Skeletal muscle satellite cell (primary cell): Measurements from ENCODE around the gene SMCO4.
A peak's percentile ranks its signal among the peaks of the same experiment; 100 is the strongest.

Source experiments
- H3K27me3 ChIP-seq: 2 replicates; pipeline ENCODE4 v1.7.0; 2013; ENCODE audit warnings: low read length; ENCODE audit not compliant: control insufficient read depth, insufficient read depth
- H3K36me3 ChIP-seq: 2 replicates; pipeline ENCODE4 v1.7.0; 2013; ENCODE audit warnings: mild to moderate bottlenecking, control low read depth, low read length; ENCODE audit not compliant: insufficient read depth
- H3K4me1 ChIP-seq: 2 replicates; pipeline ENCODE4 v1.7.0; 2013; ENCODE audit warnings: low read length; ENCODE audit not compliant: control insufficient read depth, insufficient read depth
- H3K4me2 ChIP-seq: 2 replicates; pipeline ENCODE4 v1.7.0; 2013; ENCODE audit warnings: mild to moderate bottlenecking, low read length
- H3K4me3 ChIP-seq: 2 replicates; pipeline ENCODE4 v1.7.0; 2013; ENCODE audit warnings: low read length
- H3K9ac ChIP-seq: 2 replicates; pipeline ENCODE4 v1.7.0; 2013; ENCODE audit warnings: mild to moderate bottlenecking, low read depth, low read length, moderate library complexity
- H3K9me3 ChIP-seq: replicated peaks from 2 replicates; pipeline ENCODE4 v1.7.0; 2013; ENCODE audit warnings: mild to moderate bottlenecking, control low read depth, low read length

The SMCO4 gene

GRCh38 chr11:93552874-93553273, 9.7 kb upstream of the SMCO4 start:
- Histone ChIP-seq H3K4me3 (no peak overlapping the region), H3K4me1 (no peaks in the 10 kb centered on the region), H3K36me3 (no peaks in the 10 kb centered on the region), H3K27me3 (peaks cover 25% of the 10 kb centered on the region), H3K4me2 (no peak overlapping the region), H3K9me3 (no peaks in the 10 kb centered on the region), H3K9ac (no peak overlapping the region)

DNA sequence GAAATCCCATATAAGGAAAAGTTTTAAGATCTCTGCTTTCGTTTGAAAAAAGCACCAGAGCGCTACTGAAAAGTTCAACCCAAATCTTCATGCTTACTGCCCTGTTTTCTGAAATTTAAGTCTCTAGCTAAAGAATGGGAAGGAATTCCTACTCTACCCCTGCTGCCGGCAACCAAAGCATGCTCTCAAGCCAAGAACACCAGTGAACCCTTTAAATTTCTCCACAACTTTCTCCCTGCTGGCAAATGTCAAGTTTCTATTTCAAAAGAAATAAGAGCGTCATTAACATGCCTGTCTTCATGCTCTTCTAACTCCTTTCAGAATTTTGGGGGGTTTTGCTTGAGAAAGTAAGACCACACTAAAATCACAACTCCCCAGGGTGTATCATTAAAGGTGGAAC, 6.8 kb upstream of the SMCO4 start:
- Histone ChIP-seq H3K27me3 (peaks cover 33% of the 10 kb centered on the region), H3K9ac (no peak overlapping the region), H3K4me1 (no peaks in the 10 kb centered on the region), H3K9me3 (no peaks in the 10 kb centered on the region), H3K36me3 (no peaks in the 10 kb centered on the region), H3K4me3 (no peak overlapping the region), H3K4me2 (no peak overlapping the region)

- peaks cover 3% of the 10 kb centered on the region for H3K4me1 ChIP-seq
- peaks cover 31% of the 10 kb centered on the region for H3K27me3 ChIP-seq
- no peak overlapping the region for H3K4me3 ChIP-seq
- H3K36me3 ChIP-seq, result no peaks in the 10 kb centered on the region
- no peak overlapping the region for H3K9ac ChIP-seq
- no peaks in the 10 kb centered on the region for H3K9me3 ChIP-seq
- H3K4me2 ChIP-seq, result no peak overlapping the region
These were observed 5.6 kb upstream of the SMCO4 start for GRCh38 chr11:93548679-93549319.

- Histone ChIP-seq H3K9me3 (no peaks in the 10 kb centered on the region), H3K9ac (no peak overlapping the region), H3K4me1 (peaks cover 7% of the 10 kb centered on the region), H3K36me3 (no peaks in the 10 kb centered on the region), H3K4me2 (no peak overlapping the region), H3K27me3 (peaks cover 28% of the 10 kb centered on the region), H3K4me3 (no peak overlapping the region)
These were observed 4.6 kb upstream of the SMCO4 start for GRCh38 chr11:93547773-93548172.

DNA sequence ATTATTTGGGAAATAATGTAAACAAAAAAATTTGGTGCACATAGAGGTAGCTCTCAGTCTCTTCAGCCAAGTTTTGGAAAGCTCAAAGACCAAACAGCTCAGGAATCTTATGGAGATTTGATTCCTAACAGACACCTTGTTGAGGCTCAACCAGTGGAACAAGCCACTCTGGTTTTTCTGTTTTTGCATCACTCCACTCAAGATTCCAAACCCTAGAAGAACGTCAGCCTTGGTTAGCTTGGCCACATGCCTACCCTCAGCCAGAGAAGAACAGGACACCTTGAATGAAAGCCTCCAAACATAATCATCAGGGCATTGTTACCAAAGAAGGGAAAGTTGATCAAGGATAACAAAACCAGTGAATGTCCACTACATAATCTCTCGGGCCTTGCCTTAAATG, 3.8 kb upstream of the SMCO4 start:
- H3K36me3 ChIP-seq, result no peaks in the 10 kb centered on the region
- peaks cover 13% of the 10 kb centered on the region for H3K4me1 ChIP-seq
- peaks cover 27% of the 10 kb centered on the region for H3K27me3 ChIP-seq
- no peaks in the 10 kb centered on the region for H3K9me3 ChIP-seq
- H3K4me3 ChIP-seq, result no peak overlapping the region
- H3K4me2 ChIP-seq, result no peak overlapping the region
- H3K9ac ChIP-seq, result no peak overlapping the region

GRCh38 chr11:93545566-93545965, 2.4 kb upstream of the SMCO4 start:
- Histone ChIP-seq H3K4me2 (no peak overlapping the region), H3K27me3 (peaks cover 19% of the 10 kb centered on the region), H3K36me3 (no peaks in the 10 kb centered on the region), H3K4me1 (peaks cover 17% of the 10 kb centered on the region), H3K4me3 (no peak overlapping the region), H3K9me3 (no peaks in the 10 kb centered on the region), H3K9ac (no peak overlapping the region)

DNA sequence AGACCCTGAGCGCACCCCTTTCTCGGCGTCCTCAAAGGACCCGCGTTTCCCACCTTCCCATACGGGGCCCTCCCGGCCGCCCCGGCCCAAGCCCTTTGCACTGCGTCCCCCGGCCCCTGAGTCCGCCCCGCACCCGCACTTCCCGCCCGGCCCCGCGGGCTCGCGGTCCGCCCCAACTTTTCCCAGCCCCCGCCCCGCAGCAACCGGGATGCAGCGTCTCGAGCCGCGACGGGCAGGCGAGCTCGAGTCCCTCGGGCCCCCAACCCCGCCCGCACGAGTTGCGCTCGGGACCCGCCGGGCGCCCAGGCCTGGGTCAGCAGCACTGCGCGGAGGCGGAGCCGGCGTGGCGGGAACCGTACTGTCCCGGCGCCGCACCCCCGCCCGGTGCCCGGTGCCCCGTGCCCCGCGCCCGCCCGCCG, 371 bp downstream of the SMCO4 start:
- peak overlapping the region; percentile 86 for H3K4me2 ChIP-seq
- H3K9me3 ChIP-seq, result no peaks in the 10 kb centered on the region
- H3K4me3 ChIP-seq, result peak overlapping the region; percentile 84
- no peaks in the 10 kb centered on the region for H3K36me3 ChIP-seq
- peaks cover 15% of the 10 kb centered on the region for H3K27me3 ChIP-seq
- H3K9ac ChIP-seq, result peak overlapping the region; percentile 66
- peaks cover 22% of the 10 kb centered on the region for H3K4me1 ChIP-seq

DNA sequence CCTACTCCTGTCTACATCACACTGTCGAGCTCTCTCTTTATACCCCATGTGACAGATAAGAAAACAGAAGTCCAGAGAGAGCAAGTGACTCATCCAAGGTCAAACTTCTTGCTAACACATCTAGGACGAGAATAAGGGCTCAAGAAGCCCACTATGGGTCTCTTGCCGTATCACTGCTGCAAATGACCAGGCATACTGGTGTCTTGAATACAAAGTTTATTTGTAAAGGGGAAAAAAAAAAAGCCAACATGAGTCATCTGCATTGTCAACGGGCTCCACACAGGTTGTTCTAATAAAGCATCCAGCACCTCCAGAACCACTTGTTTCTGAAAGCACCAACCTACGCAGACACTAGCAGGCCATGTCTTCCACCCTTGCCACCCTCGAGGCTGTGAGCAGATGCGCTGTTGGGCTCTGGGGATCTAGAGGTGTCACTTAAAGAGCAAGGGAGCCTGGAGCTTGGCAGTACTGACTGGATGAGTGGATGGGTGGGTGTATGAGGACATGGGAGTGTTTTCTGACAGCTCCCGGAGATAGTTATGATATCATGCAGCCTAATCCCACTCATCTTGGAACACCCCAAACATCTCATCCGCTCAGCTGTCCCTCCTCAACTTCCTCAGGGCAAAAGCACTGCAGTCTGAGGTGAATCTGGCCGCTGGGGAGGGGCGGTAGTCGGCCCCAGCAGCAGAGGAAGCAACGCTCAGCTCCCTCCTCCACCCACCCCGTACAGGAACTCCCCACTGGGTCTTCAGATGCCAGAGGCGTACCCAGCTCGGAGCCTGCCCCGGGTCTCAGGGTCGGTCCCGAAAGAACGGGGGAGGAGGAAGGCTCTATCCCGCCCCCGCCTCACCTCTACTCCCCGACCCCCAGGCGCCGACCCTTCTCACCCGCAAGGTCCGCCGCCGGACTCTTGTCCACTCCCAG, 1.0 kb downstream of the SMCO4 start:
- no peaks in the 10 kb centered on the region for H3K36me3 ChIP-seq
- peak overlapping the region; percentile 84 for H3K4me3 ChIP-seq
- peaks cover 15% of the 10 kb centered on the region for H3K27me3 ChIP-seq
- H3K4me1 ChIP-seq, result peaks cover 28% of the 10 kb centered on the region
- peak overlapping the region; percentile 66 for H3K9ac ChIP-seq
- peak overlapping the region; percentile 86 for H3K4me2 ChIP-seq
- no peaks in the 10 kb centered on the region for H3K9me3 ChIP-seq

DNA sequence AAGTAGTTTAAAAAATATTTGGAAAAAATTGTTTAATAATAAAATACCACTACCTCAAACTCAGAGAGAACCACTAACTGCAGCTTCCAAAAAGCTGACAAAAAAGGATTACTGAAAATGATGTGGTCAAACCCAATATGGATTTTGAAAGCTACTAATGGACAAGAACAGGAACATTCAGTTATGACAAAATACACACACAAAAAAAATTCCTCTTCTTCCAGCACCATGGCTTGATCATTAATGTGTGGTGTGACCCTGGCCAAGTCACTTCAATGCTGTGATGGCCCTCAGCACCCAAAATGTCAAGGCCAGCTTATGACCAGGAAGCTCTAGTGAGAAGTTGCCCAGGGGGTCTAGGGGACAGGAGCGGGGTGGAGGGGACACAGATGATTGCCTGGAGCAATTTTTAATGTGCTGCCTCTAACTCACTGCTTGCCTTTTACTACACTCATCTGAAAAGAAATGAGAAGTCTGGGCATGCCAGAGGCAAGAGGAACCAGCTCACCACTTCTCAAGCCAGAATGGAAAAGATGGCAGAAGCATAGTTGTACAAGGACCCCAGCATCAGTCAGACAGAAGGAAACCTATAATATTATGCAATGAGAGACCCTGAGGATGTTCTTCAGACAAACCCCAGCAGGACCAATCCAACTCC, 2.2 kb downstream of the SMCO4 start:
- Histone ChIP-seq H3K4me3 (no peak overlapping the region), H3K36me3 (no peaks in the 10 kb centered on the region), H3K9me3 (no peaks in the 10 kb centered on the region), H3K27me3 (peaks cover 5% of the 10 kb centered on the region), H3K4me2 (no peak overlapping the region), H3K9ac (no peak overlapping the region), H3K4me1 (peaks cover 32% of the 10 kb centered on the region)

DNA sequence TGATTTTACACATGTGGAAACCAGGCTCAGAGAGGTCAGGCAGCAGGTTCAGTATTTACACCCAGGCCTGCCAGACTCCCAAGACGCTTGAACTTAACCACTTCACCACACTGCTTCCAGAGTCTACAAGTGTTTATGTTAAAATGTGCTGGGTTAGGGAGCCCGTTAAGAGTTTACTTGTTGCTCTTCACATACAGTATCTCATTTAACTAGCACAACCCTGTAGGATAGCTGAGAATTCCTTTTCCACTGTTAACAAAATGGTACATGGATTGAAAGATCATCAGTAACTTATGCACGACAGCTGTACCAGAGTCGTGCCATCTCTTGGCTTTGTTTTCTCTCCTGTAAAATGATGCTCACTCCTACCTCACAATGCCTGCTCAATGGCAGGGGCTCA, 2.9 kb downstream of the SMCO4 start:
- H3K4me3 ChIP-seq, result no peak overlapping the region
- H3K4me1 ChIP-seq, result peaks cover 32% of the 10 kb centered on the region
- H3K4me2 ChIP-seq, result no peak overlapping the region
- H3K36me3 ChIP-seq, result no peaks in the 10 kb centered on the region
- no peaks in the 10 kb centered on the region for H3K9me3 ChIP-seq
- no peak overlapping the region for H3K9ac ChIP-seq
- no peaks in the 10 kb centered on the region for H3K27me3 ChIP-seq

DNA sequence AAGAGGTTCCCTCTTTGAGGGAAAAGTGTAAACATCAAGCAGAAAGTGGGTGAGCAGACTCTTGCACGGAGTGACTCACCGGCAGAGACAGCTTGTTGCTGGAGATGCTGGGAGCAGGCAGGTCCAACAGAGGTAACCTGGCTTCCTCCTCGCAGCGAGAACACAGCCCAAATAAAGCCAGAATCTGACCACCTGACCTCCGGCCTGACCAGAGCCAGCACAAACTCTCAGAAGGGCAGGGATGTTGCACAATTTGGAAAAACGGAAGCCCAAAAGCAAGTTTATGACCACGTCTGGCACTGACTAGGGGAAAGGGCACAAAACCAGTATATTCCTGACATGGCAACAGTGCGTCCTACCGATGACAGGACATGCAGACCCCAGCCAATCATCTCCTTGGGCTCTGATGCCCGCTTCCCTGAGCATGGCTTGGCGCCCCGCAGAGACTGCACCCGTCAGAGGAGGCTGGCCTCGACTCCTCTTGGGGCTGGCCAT, 5.4 kb downstream of the SMCO4 start:
- H3K4me2 ChIP-seq, result peak overlapping the region; percentile 70
- H3K9ac ChIP-seq, result no peak overlapping the region
- no peaks in the 10 kb centered on the region for H3K36me3 ChIP-seq
- no peaks in the 10 kb centered on the region for H3K9me3 ChIP-seq
- no peaks in the 10 kb centered on the region for H3K27me3 ChIP-seq
- H3K4me1 ChIP-seq, result peaks cover 25% of the 10 kb centered on the region
- no peak overlapping the region for H3K4me3 ChIP-seq
